Measurements from ENCODE around the gene GPX4.
A peak's percentile ranks its signal among the peaks of the same experiment; 100 is the strongest.

The GPX4 gene

GRCh38 chr19:1073063-1073955 lies 30.5 kb upstream of the GPX4 start:
- Histone ChIP-seq H3K9me3 (no peaks in the 10 kb centered on the region), H3K27me3 (ENCODE audit: low read depth) (no peaks in the 10 kb centered on the region), H3K4me3 (no peak overlapping the region), H3K4me1 (no peaks in the 10 kb centered on the region), H3K36me3 (replicated peaks) (no peaks in the 10 kb centered on the region; the same call in 1 of the 2 replicates)
- DNase-seq (ENCODE audit: low spot score in 2 of 2) = no peak
- in situ Hi-C loops (cut with MboI; ENCODE audit: low sequenced_read_pairs) = no loop called here

GRCh38 chr19:1073956-1074517 lies 29.8 kb upstream of the GPX4 start:
- no peaks in the 10 kb centered on the region for H3K4me1 ChIP-seq
- DNase-seq (ENCODE audit: low spot score in 2 of 2) = no peak
- H3K36me3 ChIP-seq (replicated peaks) = no peaks in the 10 kb centered on the region; the same call in 1 of the 2 replicates
- in situ Hi-C loops (cut with MboI; ENCODE audit: low sequenced_read_pairs) = no loop called here
- peak overlapping the region; percentile 30 for H3K4me3 ChIP-seq
- H3K9me3 ChIP-seq = no peaks in the 10 kb centered on the region
- H3K27me3 ChIP-seq (ENCODE audit: low read depth) = no peaks in the 10 kb centered on the region

- Histone ChIP-seq H3K4me1 (no peaks in the 10 kb centered on the region), H3K4me3 (peak overlapping the region; percentile 30), H3K9me3 (no peaks in the 10 kb centered on the region), H3K36me3 (replicated peaks) (no peaks in the 10 kb centered on the region; the same call in 1 of the 2 replicates), H3K27me3 (ENCODE audit: low read depth) (no peaks in the 10 kb centered on the region)
- DNase-seq (ENCODE audit: low spot score in 2 of 2) = peak; percentile 70 to 95
- in situ Hi-C loops (cut with MboI; ENCODE audit: low sequenced_read_pairs) = no loop called here
Observed at GRCh38 chr19:1074544-1075283, 29.1 kb upstream of the GPX4 start.

- no peaks in the 10 kb centered on the region for H3K4me1 ChIP-seq
- in situ Hi-C loops (cut with MboI; ENCODE audit: low sequenced_read_pairs) = no loop called here
- H3K4me3 ChIP-seq = no peak overlapping the region
- H3K9me3 ChIP-seq = no peaks in the 10 kb centered on the region
- H3K36me3 ChIP-seq (replicated peaks) = no peaks in the 10 kb centered on the region; the same call in 1 of the 2 replicates
- no peaks in the 10 kb centered on the region for H3K27me3 ChIP-seq (ENCODE audit: low read depth)
- DNase-seq (ENCODE audit: low spot score in 2 of 2) = no peak
Observed at GRCh38 chr19:1076046-1076386, 27.8 kb upstream of the GPX4 start.

- no peak overlapping the region for H3K4me3 ChIP-seq
- H3K36me3 ChIP-seq (replicated peaks) = peaks cover 3% of the 10 kb centered on the region; the same call in 1 of the 2 replicates
- in situ Hi-C loops (cut with MboI; ENCODE audit: low sequenced_read_pairs) = no loop called here
- H3K27me3 ChIP-seq (ENCODE audit: low read depth) = no peaks in the 10 kb centered on the region
- no peaks in the 10 kb centered on the region for H3K9me3 ChIP-seq
- DNase-seq (ENCODE audit: low spot score in 2 of 2) = no peak
- H3K4me1 ChIP-seq = no peaks in the 10 kb centered on the region
Observed at GRCh38 chr19:1076951-1077350, 26.8 kb upstream of the GPX4 start.

GRCh38 chr19:1079566-1080111 lies 24.2 kb upstream of the GPX4 start:
- DNase-seq (ENCODE audit: low spot score in 2 of 2) = no peak
- in situ Hi-C loops (cut with MboI; ENCODE audit: low sequenced_read_pairs) = no loop called here
- H3K36me3 ChIP-seq (replicated peaks) = peaks cover 7% of the 10 kb centered on the region; the same call in 1 of the 2 replicates

GRCh38 chr19:1080360-1081161 lies 23.2 kb upstream of the GPX4 start:
- in situ Hi-C loops (cut with MboI; ENCODE audit: low sequenced_read_pairs) = no loop called here
- H3K9me3 ChIP-seq = no peaks in the 10 kb centered on the region
- H3K36me3 ChIP-seq (replicated peaks) = peaks cover 7% of the 10 kb centered on the region; the same call in 1 of the 2 replicates
- H3K4me1 ChIP-seq = peaks cover 3% of the 10 kb centered on the region; the same call in 1 of the 2 replicates
- no peaks in the 10 kb centered on the region for H3K27me3 ChIP-seq (ENCODE audit: low read depth)
- no peak overlapping the region for H3K4me3 ChIP-seq
- no peak for DNase-seq (ENCODE audit: low spot score in 2 of 2)

More at GRCh38 chr19:1079566-1080111, 24.2 kb upstream of the GPX4 start:
- H3K4me1 ChIP-seq = peaks cover 3% of the 10 kb centered on the region; the same call in 1 of the 2 replicates
- no peaks in the 10 kb centered on the region for H3K27me3 ChIP-seq (ENCODE audit: low read depth)
- H3K4me3 ChIP-seq = no peak overlapping the region
- no peaks in the 10 kb centered on the region for H3K9me3 ChIP-seq

- Histone ChIP-seq H3K27me3 (ENCODE audit: low read depth) (no peaks in the 10 kb centered on the region), H3K36me3 (replicated peaks) (peaks cover 16% of the 10 kb centered on the region), H3K9me3 (no peaks in the 10 kb centered on the region), H3K4me1 (peaks cover 3% of the 10 kb centered on the region; the same call in 1 of the 2 replicates), H3K4me3 (no peak overlapping the region)
- in situ Hi-C loops (cut with MboI; ENCODE audit: low sequenced_read_pairs) = no loop called here
- DNase-seq (ENCODE audit: low spot score in 2 of 2) = no peak
Observed at GRCh38 chr19:1081301-1082164, 22.3 kb upstream of the GPX4 start.

GRCh38 chr19:1082165-1082927 lies 21.4 kb upstream of the GPX4 start:
- Histone ChIP-seq H3K4me3 (peak overlapping the region; percentile 18), H3K36me3 (replicated peaks) (peaks cover 17% of the 10 kb centered on the region)
- peak; percentile 80 to 97 for DNase-seq (ENCODE audit: low spot score in 2 of 2)

GRCh38 chr19:1082928-1083816 lies 20.6 kb upstream of the GPX4 start:
- H3K9me3 ChIP-seq = no peaks in the 10 kb centered on the region
- H3K4me3 ChIP-seq = no peak overlapping the region
- no peaks in the 10 kb centered on the region for H3K27me3 ChIP-seq (ENCODE audit: low read depth)
- H3K4me1 ChIP-seq = peaks cover 3% of the 10 kb centered on the region; the same call in 1 of the 2 replicates
- DNase-seq (ENCODE audit: low spot score in 2 of 2) = no peak
- in situ Hi-C loops (cut with MboI; ENCODE audit: low sequenced_read_pairs) = no loop called here
- H3K36me3 ChIP-seq (replicated peaks) = peaks cover 24% of the 10 kb centered on the region

More at GRCh38 chr19:1082165-1082927, 21.4 kb upstream of the GPX4 start:
- Histone ChIP-seq H3K4me1 (peaks cover 3% of the 10 kb centered on the region; the same call in 1 of the 2 replicates), H3K27me3 (ENCODE audit: low read depth) (no peaks in the 10 kb centered on the region), H3K9me3 (no peaks in the 10 kb centered on the region)
- in situ Hi-C loops (cut with MboI; ENCODE audit: low sequenced_read_pairs) = no loop called here

All from HAP-1 (cell line).